ENCODE measurements around the gene MRPL55. TPM values are rescaled to one million over a fixed set of nuclear protein-coding genes. Genes with fewer than 3 reads are reported as not detected.

Gene MRPL55
- total and polyA plus RNA-seq, 2 of the 13 experiments (the other 11 are each of a cell fraction or from before 2014, with no cell fraction given), result 58.6 to 92.9 TPM

DNA sequence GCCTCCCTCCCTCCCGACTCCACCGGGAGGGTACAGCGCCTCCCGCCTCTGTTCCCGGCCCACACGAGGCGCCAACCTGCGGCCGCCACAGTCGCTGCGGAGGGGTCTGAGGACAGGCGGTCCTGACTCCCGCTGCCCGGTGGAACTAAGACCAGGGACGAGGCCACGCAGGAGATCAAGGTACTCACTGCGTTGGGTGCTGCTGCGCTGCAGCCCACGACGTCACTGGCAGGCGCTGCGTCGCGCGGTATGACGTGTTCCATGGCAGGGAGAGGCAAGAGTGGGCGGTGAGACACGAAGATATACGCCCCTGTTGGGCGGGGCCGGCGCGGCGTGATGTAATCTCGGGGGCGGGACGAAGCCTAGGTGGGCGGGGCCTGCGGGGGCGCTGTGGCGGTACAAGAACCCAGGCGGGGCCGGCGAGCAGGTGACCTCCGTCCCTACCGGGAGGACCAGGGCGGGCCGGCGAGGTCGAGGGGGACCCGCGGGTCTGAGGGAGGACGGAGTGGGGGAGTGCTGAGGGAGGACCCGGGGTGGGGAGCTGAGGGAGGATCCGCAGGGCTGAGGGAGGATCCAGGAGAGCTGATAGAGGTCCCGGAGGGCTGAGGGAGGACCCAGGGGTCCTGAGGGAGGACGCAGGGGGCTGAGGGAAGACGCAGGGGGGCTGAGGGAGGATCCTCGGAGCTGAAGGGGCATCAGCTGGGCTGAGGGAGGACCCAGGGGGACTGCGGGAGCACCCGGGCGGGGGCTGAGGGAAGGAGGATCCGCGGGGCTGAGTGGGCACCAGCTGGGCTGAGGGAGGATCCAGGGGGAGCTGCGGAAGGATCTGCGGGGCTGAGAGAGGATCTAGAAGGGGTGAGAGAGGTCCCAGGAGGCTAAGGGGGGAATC, at the start of gene MRPL55 (continued):
- TF ChIP-seq ZNF737 (CRISPR knock-in tag; IDR thresholded peaks at IDR 0.05; ENCODE audit: borderline replicate concordance), result no peak
- no peak for TF ChIP-seq KDM5B (CRISPR knock-in tag; IDR thresholded peaks at IDR 0.05; ENCODE audit: borderline replicate concordance)
- peak; percentile 34; the same call in 1 of the 2 replicates for TF ChIP-seq ZNF160 (CRISPR knock-in tag; IDR thresholded peaks at IDR 0.05)
- no peak for TF ChIP-seq SOX6 (IDR thresholded peaks at IDR 0.05)
- TF ChIP-seq SOX6 (CRISPR knock-in tag; IDR thresholded peaks at IDR 0.05), result peak; percentile 50
- TF ChIP-seq, protein P1, sequence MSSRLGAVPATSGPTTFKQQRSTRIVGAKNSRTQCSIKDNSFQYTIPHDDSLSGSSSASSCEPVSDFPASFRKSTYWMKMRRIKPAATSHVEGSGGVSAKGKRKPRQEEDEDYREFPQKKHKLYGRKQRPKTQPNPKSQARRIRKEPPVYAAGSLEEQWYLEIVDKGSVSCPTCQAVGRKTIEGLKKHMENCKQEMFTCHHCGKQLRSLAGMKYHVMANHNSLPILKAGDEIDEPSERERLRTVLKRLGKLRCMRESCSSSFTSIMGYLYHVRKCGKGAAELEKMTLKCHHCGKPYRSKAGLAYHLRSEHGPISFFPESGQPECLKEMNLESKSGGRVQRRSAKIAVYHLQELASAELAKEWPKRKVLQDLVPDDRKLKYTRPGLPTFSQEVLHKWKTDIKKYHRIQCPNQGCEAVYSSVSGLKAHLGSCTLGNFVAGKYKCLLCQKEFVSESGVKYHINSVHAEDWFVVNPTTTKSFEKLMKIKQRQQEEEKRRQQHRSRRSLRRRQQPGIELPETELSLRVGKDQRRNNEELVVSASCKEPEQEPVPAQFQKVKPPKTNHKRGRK (CRISPR knock-in tag; IDR thresholded peaks at IDR 0.05), result no peak; the same call in 1 of the 2 replicates
- TF ChIP-seq MAFF (IDR thresholded peaks at IDR 0.05; ENCODE audit: low read depth, low read length), result no peak
- TF ChIP-seq ZNF232 (CRISPR knock-in tag; IDR thresholded peaks at IDR 0.05; ENCODE audit: borderline replicate concordance), result 0 out of 2 replicates have a peak, but pooled peaks have one; percentile 18
- TF ChIP-seq SP5 (CRISPR knock-in tag; IDR thresholded peaks at IDR 0.05; ENCODE audit: borderline replicate concordance, low read depth), result peak; percentile 88
- peak; percentile 91 for TF ChIP-seq REPIN1 (CRISPR knock-in tag; IDR thresholded peaks at IDR 0.05; ENCODE audit: borderline replicate concordance, low read depth)
- TF ChIP-seq SCMH1 (CRISPR knock-in tag; IDR thresholded peaks at IDR 0.05; ENCODE audit: borderline replicate concordance), result no peak
- no peak for TF ChIP-seq SYNCRIP (IDR thresholded peaks at IDR 0.05; ENCODE audit: insufficient read depth, low read depth, low read length)
- TF ChIP-seq KDM3A (CRISPR knock-in tag; IDR thresholded peaks at IDR 0.05; ENCODE audit: low read depth), result no peak
- TF ChIP-seq HNF4A (CRISPR knock-in tag; IDR thresholded peaks at IDR 0.05), result peak; percentile 76
- TF ChIP-seq CEBPG (CRISPR knock-in tag; IDR thresholded peaks at IDR 0.05), result peak; percentile 88
- TF ChIP-seq ZNF282 (IDR thresholded peaks at IDR 0.05; ENCODE audit: partially characterized antibody), result no peak
- TF ChIP-seq XRCC5 (optimal IDR thresholded peaks at IDR 0.05; ENCODE audit: low read length), result no peak
- no peak; the same call in 1 of the 2 replicates for TF ChIP-seq NRL (CRISPR knock-in tag; IDR thresholded peaks at IDR 0.05; ENCODE audit: borderline replicate concordance)
- TF ChIP-seq ZNF280B (CRISPR knock-in tag; IDR thresholded peaks at IDR 0.05; ENCODE audit: borderline replicate concordance), result no peak
- peak; percentile 92 for TF ChIP-seq POGK (CRISPR knock-in tag; conservative IDR thresholded peaks at IDR 0.05)
- no peak for TF ChIP-seq ZNF558 (CRISPR knock-in tag; IDR thresholded peaks at IDR 0.05; ENCODE audit: borderline replicate concordance)
- TF ChIP-seq UBTF (CRISPR knock-in tag; IDR thresholded peaks at IDR 0.05), result peak; percentile 72
- TF ChIP-seq MED1 (CRISPR knock-in tag; IDR thresholded peaks at IDR 0.05), result peak; percentile 90

Data from HepG2 (cell line).